Muscle layer of duodenum (tissue), 2 donors: ENCODE measurements around the gene GNLY.
"Not testable (repeated sequence)": the region's sequence is repeated elsewhere in the genome, so short reads cannot be mapped to it uniquely, and the experiment has no call there.

Source experiments
- H3K27ac ChIP-seq: one replicate; pipeline ENCODE4 v1.7.0; 2013; ENCODE audit warnings: mild to moderate bottlenecking, low read length
- H3K27me3 ChIP-seq: one replicate; pipeline ENCODE4 v1.7.0; 2013; ENCODE audit warnings: low read depth, mild to moderate bottlenecking, control low read depth, low read length
- H3K36me3 ChIP-seq, 2 donors: one replicate each; pipeline ENCODE4 v1.7.0; 2013; ENCODE audit warnings: low read length in 2 of 2, control low read depth in 1 of 2, mild to moderate bottlenecking in 1 of 2; ENCODE audit not compliant: insufficient read depth in 2 of 2, control insufficient read depth in 1 of 2
- H3K4me1 ChIP-seq, 2 donors: one replicate each; pipeline ENCODE4 v1.7.0; 2013; ENCODE audit warnings: low read length in 2 of 2, mild to moderate bottlenecking in 2 of 2, control low read depth in 1 of 2, moderate library complexity in 1 of 2; ENCODE audit not compliant: insufficient read depth in 2 of 2, control insufficient read depth in 1 of 2
- H3K4me3 ChIP-seq, 2 donors: one replicate each; pipeline ENCODE4 v1.7.0; 2013; ENCODE audit warnings: low read length in 2 of 2, low read depth in 1 of 2, mild to moderate bottlenecking in 1 of 2
- H3K9me3 ChIP-seq, 2 donors: one replicate each; pipeline ENCODE4 v1.7.0; 2013; ENCODE audit warnings: low read length in 2 of 2, control low read depth in 1 of 2, mild to moderate bottlenecking in 1 of 2; ENCODE audit not compliant: control insufficient read depth in 1 of 2
- donor health status: healthy.

Gene GNLY

DNA sequence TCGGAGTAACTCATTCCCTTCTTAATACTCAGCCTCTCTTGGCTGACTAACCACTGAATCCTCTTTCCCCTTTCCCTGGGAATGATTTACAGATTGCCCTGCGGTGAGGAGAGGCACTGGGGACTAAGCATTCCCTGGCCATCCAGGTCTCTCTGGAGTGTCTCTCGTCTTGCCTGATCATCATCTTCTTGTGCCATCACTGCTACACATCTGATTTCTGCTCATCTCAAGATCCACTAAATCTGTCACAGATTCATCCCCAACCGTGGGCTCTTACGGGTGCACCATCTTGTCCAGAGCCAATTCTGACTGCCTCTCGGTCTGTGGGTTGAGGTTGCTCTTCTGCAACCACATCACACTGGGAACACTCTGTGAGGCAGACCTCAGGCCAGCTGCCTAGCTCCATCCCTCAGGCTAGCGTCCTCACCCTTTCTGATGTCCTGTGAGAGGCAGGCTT is 38.2 kb upstream of the GNLY start:
- H3K4me1 ChIP-seq = no peaks in the 10 kb centered on the region
- no peak overlapping the region for H3K27ac ChIP-seq
- H3K27me3 ChIP-seq = no peaks in the 10 kb centered on the region
- peaks cover 10 to 14% of the 10 kb centered on the region in 2 donors for H3K36me3 ChIP-seq
- H3K4me3 ChIP-seq = no peak overlapping the region
- no peaks in the 10 kb centered on the region for H3K9me3 ChIP-seq

DNA sequence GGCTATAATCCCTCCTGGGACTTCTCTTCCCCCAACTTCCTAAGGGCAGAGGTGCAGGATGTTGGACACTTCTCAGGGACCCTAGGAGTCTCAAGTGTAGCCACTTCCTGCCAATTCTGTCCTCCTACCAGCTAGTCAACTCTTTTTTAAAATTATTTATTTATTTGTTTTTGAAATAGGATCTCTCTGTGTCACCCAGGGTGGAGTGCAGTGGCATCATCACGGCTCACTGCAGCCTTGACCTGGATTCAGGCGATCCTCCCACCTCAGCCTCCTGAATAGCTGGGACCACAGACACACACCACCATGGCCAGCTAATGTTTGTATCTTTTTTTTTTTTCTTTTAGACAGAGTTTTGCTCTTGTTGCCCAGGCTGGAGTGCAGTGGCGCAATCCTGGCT is 37.7 kb upstream of the GNLY start:
- Histone ChIP-seq H3K4me1 (no peaks in the 10 kb centered on the region), H3K27ac (no peak overlapping the region), H3K27me3 (no peaks in the 10 kb centered on the region), H3K36me3 (peaks cover 5 to 11% of the 10 kb centered on the region in 2 donors), H3K9me3 (no peaks in the 10 kb centered on the region), H3K4me3 (no peak overlapping the region)

DNA sequence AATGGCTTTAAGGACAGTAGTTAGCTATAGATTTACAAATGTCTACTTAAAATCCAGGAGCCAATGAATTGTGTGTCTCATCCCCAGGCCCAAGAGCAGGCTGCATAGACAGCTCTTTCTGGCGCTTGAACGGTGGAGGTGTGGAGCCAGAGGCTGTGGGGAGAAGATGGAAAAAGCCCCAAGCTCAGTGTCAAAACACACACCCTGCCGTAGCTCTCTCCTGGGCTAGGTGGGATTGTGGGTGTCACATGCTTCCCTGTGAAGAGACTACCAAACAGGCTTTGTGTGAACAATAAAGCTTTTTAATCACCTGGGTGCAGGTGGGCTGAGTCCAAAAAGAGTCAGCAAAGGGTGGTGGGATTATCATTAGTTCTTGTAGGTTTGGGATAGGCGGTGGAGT is 36.8 kb upstream of the GNLY start:
- H3K36me3 ChIP-seq = not testable (repeated sequence)

DNA sequence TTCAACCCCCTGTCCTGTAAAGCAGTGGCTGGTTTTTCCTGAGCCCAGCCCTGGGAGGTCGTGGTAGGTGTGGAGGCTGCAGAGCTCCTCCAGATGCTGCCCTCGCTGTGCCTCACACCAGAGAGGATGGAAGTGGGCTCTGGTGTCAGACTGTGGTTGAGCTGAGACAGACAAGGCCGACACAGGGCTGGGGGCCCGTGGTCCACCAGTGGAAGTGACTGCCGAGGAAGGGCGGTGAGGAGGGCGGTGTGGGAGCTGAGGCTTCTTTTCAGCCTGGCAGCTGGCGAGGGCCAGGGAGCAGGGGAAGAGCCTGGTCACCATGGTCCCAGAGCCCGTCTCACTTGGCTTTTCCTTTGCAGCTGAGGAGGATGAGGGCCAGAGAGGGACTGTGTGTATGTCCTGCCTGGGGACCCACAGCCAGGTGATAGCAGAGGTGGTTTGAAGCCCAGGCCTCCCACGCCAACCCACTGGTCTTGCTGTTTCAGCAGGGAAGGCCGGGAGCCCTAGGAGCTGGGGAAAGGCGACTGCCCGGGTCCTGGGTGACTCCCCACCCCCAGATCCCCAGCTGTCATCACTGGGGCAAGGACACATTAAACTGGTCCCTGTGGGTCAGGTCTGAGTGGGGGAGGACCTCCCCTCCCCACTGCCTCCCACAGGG is 34.7 kb upstream of the GNLY start:
- Histone ChIP-seq H3K9me3 (no peaks in the 10 kb centered on the region), H3K4me3 (no peak overlapping the region), H3K27me3 (no peaks in the 10 kb centered on the region), H3K4me1 (no peaks in the 10 kb centered on the region), H3K36me3 (peaks cover 5 to 10% of the 10 kb centered on the region in 2 donors), H3K27ac (no peak overlapping the region)

More for the DNA sequence above, 36.8 kb upstream of the GNLY start:
- H3K9me3 ChIP-seq, H3K4me3 ChIP-seq, H3K27ac ChIP-seq, H3K27me3 ChIP-seq, H3K4me1 ChIP-seq: not testable (repeated sequence)

DNA sequence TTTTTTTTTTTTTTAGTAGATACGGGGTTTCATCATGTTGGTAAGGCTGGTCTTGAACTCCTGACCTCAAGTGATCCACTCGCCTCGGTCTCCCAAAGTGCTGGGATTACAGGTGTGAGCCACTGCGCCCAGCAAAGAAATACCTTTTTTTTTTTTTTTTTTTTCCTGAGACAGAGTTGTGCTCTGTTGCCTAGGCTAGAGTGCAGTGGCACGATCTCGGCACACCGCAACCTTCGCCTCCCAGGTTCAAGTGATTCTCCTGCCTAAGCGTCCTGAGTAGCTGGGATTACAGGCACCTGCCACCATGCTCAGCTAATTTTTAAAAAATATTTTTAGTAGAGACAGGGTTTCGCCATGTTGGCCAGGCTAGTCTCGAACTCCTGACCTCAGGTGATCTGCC is 33.9 kb upstream of the GNLY start:
- H3K27ac ChIP-seq, H3K36me3 ChIP-seq, H3K4me3 ChIP-seq, H3K27me3 ChIP-seq, H3K9me3 ChIP-seq, H3K4me1 ChIP-seq: not testable (repeated sequence)

DNA sequence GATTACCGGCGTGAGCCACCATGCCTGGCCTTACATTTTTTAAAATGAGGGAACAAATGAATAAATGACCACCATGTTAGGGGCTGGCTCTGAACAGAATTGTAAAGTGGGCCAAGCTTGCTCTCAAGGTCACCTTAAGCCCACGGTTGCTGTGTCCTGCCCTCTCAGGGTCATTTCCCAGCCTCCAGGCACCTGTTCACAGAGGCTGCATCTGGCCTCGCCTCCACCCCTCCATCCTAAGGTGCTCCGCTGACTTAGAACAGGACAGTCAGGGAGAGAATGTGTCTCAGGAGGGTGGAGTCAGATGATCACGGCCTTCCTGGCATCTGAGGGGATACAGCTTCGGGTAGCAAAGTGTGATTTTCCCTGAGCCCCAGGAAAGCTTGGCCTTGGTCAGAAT is 33.4 kb upstream of the GNLY start:
- no peaks in the 10 kb centered on the region for H3K27me3 ChIP-seq
- peaks cover 5 to 7% of the 10 kb centered on the region in 2 donors for H3K36me3 ChIP-seq
- H3K27ac ChIP-seq = no peak overlapping the region
- no peaks in the 10 kb centered on the region for H3K9me3 ChIP-seq
- no peak overlapping the region for H3K4me3 ChIP-seq
- H3K4me1 ChIP-seq = no peaks in the 10 kb centered on the region

DNA sequence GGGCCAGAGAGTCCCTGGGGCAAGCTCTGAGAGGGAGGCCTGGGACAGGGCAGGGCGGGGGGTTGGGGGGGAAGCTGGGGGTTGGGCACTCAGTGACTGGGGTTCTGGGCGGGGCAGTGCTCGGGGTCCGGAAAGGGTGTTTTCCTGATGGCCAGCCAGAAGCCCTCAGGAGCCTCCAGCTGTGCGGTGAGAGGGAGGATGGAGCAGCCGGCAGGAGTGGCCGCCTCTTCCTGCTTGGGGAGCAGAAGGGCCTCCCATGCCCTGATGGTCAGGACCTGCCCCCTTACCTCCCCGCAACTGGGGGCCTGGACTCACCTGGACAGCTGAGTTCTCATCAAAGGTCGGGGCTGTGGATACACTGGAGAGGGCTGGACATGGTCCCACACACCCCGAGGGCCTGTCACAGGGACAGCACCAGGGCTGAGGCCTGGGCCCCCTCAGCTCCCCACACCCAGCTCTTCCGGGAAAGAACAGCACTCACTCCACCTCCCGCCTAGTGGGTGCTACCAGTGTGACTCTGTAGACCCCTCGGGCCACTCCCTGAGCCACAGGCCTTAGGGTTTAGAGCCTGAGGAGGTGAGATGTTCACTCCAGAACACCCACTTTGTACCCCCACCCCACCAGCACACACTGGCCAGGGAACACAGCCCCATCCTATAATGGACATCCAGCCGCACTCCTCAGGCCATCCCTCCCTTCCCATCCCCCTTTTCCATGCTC is 32.9 kb upstream of the GNLY start:
- Histone ChIP-seq H3K27me3 (no peaks in the 10 kb centered on the region), H3K4me1 (no peaks in the 10 kb centered on the region), H3K36me3 (peaks cover 0 to 1% of the 10 kb centered on the region in 2 donors), H3K27ac (no peak overlapping the region), H3K4me3 (no peak overlapping the region), H3K9me3 (no peaks in the 10 kb centered on the region)

DNA sequence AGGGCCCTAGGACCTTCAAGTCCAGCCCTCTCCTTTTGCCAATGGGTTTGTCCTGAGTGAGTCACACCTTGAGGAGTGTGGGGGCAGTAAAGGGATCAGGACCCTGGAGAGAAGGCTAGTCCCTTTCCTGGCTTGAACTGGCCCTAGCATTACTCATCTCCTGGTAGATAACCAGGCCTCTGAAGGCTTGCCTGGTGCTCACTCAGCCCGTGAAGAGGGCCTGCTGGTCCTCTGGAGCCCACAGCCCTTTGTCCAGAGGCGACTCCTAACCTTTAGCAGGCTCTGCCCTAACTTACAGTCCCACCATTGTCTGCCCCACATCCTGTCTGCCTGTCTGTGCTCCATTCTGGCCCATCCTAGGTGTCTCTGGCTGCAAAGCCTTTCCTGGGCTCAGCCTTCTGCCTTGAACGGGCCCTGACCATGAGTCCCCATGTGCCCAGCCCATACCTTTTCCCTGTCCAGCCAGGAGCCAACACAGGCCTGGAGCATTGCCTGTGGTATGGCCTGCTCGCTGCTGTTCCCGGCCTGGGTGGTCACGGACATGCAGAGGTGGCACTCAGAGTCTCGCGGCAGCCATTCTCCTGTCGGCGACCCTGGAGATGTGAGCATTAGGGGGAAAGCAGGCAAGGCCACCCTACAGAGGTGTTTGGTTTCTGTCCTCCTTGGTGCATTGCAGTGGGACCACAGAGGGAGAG is 31.1 kb upstream of the GNLY start:
- H3K4me1 ChIP-seq = no peaks in the 10 kb centered on the region
- H3K36me3 ChIP-seq = no peaks in the 10 kb centered on the region
- no peak overlapping the region for H3K4me3 ChIP-seq
- H3K27me3 ChIP-seq = no peaks in the 10 kb centered on the region
- H3K9me3 ChIP-seq = no peaks in the 10 kb centered on the region
- no peak overlapping the region for H3K27ac ChIP-seq

DNA sequence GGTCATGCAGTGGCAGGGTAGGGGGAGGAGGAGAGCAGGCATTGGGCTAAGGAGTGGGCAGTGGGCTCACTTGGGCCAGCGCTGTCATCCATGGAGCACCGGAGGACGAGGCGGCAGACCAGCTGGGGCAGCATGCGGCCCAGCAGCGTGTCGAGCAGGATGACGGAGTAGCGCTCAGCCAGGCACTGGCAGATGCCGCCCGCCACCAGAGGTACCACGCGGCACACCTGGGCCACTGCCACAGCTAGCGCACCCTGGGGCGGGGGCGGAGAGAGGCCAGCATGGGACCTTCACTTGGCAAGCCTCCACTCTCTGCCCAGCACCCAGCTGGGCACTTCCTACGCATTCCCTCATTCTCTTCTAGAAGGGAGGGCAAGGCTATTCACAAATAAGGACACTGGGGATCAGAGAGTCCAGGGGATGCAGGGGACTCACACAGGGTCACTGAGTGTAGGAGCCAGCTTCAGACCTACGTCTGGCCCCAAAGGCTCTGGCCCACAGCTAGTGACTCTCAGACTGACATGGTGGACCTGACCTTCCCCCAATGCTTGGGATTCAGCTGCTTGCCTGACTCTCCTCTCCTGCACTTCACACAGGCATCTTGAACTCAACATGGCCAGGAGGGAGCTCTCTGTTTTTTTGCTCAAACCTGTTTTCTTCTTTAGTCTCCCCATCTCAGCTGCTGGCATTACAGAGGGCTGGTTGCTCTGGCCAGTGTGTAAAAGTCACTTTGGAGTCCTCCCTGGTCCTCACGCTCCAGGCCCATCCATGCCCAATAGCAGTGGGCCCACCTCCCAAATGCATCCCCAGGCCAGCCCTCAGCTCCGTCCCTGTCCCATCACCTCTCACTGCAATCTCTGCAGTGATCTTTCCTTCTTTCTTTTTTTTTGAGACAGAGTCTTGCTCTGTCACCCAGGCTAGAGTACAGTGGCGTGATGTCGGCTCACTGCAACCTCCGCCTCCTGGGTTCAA is 30.3 kb upstream of the GNLY start:
- H3K4me3 ChIP-seq = no peak overlapping the region
- H3K27me3 ChIP-seq = no peaks in the 10 kb centered on the region
- H3K9me3 ChIP-seq = no peaks in the 10 kb centered on the region
- no peak overlapping the region for H3K27ac ChIP-seq
- H3K36me3 ChIP-seq = no peaks in the 10 kb centered on the region
- H3K4me1 ChIP-seq = no peaks in the 10 kb centered on the region

DNA sequence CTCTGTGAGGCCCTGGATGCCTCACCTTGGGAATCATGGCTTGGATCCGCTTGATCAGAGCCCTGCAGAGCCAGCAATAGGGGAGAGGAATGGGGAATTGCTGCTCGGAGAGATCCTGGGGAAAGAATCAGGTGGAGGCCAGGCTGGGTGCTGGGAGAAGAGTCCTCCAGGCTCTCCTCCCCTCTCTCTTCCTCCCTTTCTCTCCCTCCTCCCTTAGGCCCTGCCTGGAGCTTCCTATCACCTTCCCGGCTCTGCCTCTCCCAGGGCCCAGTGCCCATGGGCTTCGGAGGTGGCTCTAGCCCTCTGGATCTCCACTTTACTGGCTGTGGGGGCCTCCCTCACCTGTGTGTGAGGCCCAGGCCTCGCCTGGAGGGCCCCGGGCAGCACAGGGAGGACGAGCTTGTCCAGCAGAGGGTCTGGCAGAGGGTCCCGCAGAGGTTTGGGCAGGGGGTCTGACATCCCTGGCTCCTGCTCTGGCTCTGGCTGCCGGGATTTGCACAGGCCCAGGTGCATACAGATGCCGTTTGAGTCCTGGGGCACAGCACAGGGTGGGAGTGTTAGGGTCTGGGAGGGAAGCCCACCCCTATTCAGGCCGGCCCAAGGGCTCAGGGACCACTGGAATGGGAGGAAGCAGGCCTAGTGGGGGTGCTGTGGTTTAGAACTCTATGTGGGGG is 28.8 kb upstream of the GNLY start:
- no peaks in the 10 kb centered on the region for H3K27me3 ChIP-seq
- no peaks in the 10 kb centered on the region for H3K36me3 ChIP-seq
- no peak overlapping the region for H3K27ac ChIP-seq
- H3K4me1 ChIP-seq = no peaks in the 10 kb centered on the region
- no peaks in the 10 kb centered on the region for H3K9me3 ChIP-seq
- H3K4me3 ChIP-seq = no peak overlapping the region
